ENCODE measurements around the gene DONSON.
A peak's percentile ranks its signal among the peaks of the same experiment; 100 is the strongest.
"Not testable (repeated sequence)": the region's sequence is repeated elsewhere in the genome, so short reads cannot be mapped to it uniquely, and the experiment has no call there.

The DONSON gene, protein sequence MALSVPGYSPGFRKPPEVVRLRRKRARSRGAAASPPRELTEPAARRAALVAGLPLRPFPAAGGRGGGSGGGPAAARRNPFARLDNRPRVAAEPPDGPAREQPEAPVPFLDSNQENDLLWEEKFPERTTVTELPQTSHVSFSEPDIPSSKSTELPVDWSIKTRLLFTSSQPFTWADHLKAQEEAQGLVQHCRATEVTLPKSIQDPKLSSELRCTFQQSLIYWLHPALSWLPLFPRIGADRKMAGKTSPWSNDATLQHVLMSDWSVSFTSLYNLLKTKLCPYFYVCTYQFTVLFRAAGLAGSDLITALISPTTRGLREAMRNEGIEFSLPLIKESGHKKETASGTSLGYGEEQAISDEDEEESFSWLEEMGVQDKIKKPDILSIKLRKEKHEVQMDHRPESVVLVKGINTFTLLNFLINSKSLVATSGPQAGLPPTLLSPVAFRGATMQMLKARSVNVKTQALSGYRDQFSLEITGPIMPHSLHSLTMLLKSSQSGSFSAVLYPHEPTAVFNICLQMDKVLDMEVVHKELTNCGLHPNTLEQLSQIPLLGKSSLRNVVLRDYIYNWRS

DNA sequence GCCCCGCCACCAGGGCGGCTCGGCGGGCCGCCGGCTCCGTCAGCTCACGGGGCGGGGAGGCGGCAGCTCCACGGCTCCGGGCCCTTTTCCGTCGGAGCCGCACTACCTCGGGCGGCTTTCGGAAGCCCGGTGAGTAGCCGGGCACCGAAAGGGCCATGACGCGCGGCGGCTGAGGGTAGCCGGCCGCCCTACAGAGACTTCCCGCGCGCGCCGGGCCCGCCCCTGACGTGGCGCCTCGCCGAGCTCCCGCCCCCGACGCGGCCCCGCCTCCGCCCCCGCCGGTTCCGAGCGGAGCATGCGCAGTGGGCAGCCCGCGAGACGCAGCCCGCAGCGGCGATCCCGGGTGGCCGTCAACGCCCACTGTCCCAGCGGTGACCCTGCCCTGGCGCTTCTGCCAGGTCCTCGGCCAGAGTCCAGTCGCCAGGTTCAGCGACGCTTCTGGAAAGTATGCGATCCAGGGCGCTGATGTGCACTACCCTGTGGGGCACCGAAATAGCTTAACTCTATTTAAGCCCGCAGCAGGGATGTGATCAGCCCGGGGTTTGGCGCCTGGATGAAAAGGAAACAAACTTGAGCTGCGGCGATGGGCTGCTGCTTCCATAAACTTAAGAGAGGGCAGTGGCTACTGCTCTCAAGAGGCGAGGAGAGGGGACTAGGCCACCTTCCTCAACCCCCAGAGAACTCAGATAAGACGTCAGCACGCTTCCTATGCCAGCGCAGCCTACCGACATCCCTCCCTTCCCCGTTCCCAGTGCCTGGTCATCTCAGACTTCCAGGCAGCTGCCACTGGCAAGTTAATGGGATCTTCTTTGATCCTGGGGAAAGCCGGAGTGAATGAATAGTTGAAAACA, at the start of gene DONSON:
Gene DONSON (minus strand): TSS at position 200 of the 851 bp plus-strand sequence. CDS start 43 bp downstream, at position 157.
- peak; percentile 79 for DNase-seq (ENCODE audit: low read depth, low spot score)

DNA sequence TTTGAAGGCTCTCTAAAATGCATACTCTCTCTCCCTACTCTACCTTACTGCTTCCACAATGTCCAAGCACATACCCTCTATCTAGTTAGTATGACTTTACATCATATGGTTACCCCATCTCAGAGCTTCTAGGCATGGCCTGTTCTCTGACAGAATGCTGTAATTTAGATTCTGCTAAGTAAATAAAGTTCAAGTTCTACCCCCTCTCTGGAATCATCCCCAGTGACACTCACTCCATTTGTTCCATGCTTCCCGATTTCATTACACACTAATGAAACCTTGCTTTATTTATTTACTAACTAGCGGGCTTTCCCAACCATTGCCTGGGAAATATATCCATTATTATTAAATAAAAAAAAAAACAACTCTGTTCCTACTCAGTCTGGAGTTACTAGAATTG, 45.8 kb upstream of the DONSON start:
- no peak for DNase-seq (ENCODE audit: low read depth, low spot score)

DNA sequence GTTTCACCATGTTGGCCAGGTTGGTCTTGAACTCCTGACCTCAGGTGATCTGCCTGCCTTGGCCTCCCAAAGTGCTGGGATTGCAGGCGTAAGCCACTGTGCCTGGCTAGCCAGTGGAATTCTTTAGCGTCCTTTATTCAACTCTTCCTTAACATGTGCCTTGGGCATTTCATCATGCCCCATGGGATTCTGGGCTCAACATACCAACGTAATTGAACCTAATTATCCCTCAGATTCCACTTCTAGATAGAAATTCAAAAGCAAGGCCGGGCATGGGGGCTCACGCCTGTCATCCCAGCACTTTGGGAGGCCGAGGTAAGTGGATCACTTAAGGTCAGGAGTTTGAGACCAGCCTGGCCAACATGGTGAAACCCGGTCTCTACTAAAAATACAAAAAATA, 37.7 kb upstream of the DONSON start:
- not testable (repeated sequence) for DNase-seq (ENCODE audit: low read depth, low spot score)

DNA sequence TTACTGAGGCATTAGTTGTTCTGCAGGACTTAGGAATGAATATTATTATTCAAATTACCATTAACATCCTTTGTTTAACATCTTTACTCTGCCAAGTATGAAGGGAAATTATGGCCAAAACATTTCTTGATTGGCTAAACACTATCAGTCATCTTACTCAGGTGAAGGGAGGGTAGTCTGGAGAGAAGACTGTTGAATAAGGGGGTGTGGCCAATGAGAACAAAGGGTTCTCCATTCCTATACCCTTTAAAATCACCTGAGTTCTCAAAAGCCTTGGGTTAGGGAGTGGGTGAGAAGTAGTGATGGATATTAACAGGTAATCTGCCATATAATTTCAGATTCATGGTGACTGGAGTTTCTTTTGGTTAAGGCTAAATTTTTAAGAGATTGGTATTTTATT, 33.8 kb upstream of the DONSON start:
- DNase-seq (ENCODE audit: low read depth, low spot score): no peak

DNA sequence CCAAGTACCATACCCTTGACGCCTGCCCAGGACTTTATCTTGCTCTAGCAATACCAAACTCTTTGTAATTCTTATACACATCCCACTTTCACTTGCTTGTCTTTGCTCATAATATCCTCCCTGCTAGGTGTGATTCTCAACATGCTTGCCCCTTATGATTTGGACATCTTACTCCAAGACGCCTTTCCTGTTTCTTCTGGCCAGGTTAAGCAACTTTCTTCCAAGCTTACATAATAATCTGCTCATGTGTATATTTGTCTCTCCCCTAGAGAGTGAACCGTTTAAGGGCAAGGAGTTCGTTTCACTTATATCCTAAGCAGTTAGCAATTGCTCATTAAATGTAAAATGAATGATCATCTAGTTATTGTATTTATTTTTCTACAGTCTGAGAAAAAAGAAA, 31.2 kb upstream of the DONSON start:
- no peak for DNase-seq (ENCODE audit: low read depth, low spot score)

DNA sequence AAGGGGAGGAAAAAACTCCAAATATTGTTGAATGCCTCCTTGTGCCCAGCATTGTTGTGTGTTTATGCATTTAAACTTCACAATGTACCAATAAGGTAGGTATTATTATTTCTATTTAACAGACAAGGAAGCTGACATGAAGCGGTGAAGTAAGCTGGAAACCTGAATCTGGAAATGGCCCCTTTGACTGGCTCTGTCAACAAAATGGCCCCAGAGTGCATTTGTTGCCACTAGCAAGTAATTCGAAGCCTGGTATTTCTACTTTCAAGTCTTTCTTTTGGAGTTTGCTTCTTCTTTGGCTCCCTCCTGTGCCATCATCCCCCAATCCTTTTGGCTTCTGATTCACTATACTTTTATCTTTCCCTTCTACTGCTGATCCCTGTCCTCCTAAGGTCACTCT, 29.9 kb upstream of the DONSON start:
- DNase-seq (ENCODE audit: low read depth, low spot score): no peak

DNA sequence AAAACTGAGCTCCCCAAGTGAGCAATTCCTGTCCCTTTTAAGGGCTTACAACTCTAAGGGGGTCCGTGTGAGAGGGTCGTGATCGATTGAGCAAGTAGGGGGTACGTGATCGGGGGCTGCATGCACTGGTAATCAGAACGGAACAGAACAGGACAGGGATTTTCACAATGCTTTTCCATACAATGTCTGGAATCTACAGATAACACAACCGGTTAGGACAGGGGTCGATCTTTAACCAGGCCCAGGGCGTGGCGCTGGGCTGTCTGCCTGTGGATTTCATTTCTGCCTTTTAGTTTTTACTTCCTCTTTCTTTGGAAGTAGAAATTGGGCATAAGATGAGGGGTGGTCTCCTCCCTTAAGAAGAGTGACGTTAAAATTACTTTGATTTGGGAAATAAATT, 29.1 kb upstream of the DONSON start:
- not testable (repeated sequence) for DNase-seq (ENCODE audit: low read depth, low spot score)

DNA sequence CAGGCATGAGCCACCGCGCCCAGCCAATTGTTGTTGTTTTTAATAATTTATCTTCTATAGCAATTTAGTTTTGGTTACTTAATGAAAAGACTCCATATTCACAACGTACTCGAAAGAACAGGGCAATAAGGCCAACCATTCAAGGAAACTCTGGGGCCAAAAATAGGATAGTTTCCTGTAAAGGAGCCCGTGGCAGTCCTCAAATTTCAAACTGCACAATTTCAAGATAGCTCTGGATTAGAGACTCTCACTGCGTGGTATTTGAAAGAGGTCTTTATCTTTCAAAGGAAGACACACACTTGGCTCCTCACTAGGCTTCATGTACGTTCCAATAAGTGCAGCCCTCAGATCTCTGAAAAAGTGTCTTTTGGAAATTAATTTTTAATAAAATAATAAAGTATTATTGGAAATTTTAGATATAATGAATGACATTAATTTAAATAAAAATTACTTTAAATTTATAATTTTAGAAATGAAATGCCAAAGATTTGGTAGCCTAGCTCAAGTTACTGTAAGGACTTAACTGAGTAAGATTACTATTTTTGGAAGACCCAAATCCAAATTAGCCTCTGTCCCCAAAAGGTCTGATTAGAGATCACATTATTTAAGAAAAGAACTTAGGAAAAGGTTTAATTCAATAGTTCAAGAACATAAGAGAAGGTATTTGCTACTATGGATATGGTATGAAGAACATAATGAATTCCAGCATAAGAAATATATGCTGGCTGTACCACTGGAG, 22.7 kb upstream of the DONSON start:
- no peak for DNase-seq (ENCODE audit: low read depth, low spot score)

DNA sequence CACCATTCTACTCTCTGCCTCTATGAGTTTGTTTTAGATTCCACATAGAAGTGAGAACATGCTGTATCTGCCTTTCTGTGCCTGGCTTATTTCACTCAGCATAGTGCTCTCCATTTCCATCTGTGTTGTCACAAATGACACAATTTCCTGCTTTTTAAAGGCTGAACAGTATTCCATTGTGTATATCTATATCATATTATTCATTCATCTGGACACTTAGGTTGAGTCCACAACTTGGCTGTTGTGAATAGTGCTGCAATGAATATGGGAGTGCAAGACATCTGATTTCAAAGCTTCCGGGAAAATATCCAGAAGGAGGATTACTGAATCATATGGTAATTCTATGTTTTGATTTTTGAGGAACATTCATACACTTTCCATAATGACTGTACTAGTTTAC, 20.1 kb upstream of the DONSON start:
- DNase-seq (ENCODE audit: low read depth, low spot score): no peak

DNA sequence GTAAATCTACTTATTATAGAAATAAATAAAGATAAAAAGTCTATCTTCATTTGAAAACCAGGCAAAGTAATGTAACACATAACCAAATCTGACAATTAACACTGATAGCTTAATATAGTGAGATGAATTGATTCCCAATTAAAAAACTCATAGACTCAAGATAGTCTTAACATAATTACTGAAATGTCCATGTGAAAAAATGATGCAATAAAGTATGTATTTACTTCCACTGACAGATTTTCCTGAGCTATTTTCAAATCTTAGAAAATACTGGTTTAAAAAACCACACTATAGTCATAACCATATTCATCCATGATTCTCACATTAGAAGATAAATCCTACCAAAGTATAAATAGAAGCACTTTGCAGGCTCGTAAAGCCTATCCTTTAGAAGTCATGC, 9.6 kb upstream of the DONSON start:
- no peak for DNase-seq (ENCODE audit: low read depth, low spot score)

DNA sequence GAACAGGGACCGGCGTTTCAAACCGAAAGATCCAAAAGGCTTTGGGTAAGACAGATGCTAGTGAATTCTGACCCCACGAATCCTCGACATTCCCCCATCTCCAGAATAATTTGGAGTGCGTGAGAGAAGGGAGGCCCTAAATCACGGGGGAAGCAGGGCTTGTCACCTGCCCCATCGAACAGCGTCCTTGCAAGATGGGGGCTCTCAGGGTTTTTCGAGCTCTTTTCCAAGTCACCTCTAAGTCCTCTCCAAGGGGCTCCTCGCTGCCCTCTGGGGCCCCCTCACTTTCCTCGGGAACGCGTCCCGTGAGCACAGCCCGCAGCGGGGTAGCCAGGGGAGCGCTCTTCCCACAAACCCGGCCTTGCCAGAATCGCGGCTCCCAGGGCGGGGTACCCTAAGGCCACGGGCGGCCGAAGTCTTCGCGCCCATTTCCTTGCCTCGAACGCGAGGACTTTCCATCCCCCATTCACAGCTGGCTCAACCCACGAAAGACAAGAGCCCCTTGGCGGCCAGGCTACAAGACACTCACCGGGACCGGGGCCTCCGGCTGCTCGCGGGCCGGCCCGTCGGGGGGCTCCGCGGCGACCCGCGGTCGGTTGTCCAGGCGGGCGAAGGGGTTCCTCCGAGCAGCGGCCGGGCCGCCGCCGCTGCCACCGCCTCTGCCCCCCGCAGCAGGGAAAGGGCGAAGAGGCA, 546 bp downstream of the DONSON start:
- DNase-seq (ENCODE audit: low read depth, low spot score): no peak

DNA sequence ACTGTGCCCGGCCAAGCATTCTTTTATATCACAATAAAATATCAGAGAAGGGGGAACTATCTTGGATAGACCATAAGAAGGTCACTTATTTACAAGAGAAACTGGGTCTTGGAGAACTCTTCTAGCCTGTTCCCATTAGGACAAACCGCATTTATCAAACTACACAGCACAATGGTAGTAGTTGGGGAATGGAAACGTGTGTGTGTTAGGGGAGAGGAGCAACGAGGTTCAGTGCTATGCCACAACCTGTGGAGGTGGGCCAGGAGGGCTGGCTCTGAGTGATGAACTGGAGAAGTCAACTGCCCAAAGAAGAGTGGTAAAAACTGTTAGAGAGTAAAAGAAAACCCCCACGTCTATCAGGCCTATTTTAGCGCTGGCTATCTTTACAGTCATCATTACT, 1.6 kb downstream of the DONSON start:
- DNase-seq (ENCODE audit: low read depth, low spot score): no peak

DNA sequence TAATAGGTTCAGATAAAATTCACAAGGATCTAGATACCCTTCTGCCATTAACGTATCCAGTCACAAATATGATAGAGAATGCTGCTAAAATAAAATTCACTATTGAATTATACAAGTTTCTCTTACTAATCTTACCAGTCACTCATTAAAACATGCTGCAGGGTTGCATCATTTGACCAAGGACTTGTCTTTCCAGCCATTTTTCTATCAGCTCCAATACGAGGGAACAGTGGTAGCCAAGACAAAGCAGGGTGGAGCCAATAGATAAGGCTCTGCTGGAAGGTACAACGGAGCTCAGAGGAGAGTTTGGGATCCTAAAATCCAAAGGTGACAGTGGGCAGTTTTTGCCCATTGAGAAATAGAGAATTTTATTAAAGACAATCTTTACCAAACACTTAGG, 4.0 kb downstream of the DONSON start:
- DNase-seq (ENCODE audit: low read depth, low spot score): no peak

DNA sequence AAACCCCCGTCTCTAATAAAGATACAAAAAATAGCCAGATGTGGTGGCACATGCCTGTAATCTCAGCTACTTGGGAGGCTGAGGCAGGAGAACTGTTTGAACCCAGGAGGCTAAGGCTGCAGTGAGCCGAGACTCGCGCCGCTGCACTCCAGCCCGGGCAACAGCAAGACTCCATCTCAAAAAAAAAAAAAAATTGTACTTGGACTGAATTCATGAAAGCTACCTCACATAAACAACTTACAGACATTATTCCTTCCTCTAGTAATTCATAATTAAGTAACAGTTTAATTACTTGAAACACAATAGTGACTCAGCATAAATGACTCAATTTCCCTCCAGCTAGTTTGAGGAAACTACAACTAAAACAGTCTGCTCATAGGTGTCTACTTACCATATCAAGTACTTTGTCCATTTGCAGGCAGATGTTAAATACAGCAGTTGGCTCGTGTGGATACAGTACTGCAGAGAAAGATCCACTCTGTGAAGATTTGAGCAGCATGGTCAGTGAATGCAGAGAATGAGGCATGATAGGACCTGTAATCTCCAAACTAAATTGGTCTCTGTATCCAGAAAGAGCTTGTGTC, 9.4 kb downstream of the DONSON start:
- DNase-seq (ENCODE audit: low read depth, low spot score): no peak

DNA sequence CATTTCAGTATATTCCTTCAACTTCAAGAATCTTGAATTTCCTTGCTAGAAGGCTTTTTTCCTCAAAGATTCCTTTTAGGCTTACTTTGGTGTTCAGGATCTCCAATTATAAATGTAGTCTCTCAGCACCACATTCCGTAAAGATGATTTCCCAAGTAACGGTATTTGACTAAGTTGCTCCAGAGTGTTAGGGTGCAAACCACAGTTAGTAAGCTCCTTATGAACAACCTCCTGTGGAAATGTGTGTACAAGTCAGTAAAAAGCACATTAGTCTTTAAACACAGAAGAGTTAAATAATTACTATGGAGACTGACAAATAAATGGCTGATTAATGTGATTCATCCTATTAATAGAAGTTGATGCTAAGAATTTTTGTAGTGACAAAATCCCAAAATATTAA, 10.3 kb downstream of the DONSON start:
- DNase-seq (ENCODE audit: low read depth, low spot score): no peak

DNA sequence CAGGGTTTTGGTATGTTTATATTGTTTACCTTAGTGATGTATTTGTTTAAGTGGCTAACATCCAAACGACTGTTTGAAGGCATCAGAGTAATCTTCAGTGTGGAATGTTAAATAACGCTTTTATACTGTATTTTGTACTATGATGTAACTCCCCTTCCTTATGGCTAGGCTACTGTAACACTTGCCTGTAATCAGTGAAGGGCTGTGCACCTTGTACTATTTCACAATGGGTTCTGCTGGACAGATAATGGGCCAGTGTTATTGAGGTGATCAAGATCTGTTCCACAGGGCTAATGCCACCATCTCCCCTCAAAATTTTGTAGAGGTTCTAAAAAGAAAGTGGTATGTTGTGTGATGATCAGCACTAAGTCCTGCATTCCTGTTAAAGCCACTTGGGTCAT, 11.7 kb downstream of the DONSON start:
- not testable (repeated sequence) for DNase-seq (ENCODE audit: low read depth, low spot score)

DNA sequence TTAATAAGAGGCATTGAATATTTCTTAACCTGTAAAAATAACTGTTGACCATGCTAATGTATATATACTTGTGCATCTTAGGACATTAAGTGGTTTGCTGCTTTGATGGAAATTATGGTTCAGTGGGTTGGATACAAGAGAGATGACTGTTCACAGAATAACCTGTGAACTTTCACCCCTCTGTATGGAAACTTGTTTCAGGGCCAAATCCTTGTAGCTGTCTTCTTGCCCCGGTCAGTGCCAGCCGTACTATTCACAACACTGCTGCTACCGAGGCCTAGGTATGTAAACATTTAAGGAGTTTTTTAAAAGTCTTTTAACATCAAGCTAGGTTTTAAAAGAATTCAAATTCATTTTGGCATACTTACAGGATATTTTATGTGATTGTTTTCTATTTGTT, 16.1 kb downstream of the DONSON start:
- DNase-seq (ENCODE audit: low read depth, low spot score): no peak

DNA sequence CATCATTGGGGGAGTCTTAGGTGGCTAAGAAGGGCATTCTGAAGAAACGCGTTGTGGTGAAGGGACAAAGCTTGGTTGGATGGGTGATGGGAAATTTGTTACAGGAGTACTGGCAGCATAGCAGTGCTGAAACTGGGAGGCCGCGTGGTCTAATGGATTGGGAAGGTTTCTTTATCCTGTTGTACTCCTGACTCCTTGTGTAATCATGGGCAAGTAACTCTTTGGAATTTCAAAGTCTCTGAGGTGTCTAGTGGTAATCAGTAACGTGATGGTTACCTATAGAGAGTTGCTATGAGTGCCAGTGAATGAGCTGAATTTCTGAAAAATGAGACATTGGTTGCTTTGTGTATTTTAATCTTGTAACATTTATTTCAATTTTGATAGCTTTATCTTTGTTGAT, 18.5 kb downstream of the DONSON start:
- no peak for DNase-seq (ENCODE audit: low read depth, low spot score)

DNA sequence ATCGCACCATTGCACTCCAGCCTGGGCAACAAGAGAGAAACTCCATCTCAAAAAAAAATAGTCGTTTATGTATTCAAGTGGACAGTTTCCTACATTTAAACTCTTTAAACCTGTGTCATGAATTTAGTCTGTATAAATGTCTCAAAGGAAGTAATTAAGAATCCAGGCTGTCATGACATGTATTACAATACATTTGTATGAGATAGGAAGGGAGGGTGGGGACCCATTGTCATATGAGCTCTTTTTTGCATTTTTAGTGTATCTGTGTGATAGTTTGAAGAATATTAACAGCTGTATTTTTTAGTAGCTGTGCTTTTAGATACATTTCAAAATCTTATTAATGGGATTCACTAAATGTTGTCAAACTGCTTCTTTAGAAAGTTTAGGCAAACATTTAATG, 20.0 kb downstream of the DONSON start:
- DNase-seq (ENCODE audit: low read depth, low spot score): no peak

DNA sequence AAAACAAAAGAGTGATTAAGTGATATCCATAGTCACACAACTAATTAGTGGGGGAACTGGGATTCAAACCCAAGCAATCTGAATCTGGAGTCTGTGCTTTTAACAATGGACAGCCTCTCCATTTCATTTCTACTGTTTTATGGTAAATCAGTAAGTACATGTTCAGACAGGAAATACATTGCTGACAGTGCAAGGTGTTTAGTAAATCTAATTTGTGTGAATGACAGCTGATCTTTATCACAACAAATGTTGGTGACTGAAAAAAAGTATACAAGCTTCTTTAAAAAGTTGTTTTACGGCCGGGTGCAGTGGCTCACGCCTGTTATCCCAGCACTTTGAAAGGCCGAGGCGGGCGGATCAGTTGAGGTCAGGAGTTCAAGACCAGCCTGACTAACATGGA, 20.6 kb downstream of the DONSON start:
- DNase-seq (ENCODE audit: low read depth, low spot score): no peak

DNA sequence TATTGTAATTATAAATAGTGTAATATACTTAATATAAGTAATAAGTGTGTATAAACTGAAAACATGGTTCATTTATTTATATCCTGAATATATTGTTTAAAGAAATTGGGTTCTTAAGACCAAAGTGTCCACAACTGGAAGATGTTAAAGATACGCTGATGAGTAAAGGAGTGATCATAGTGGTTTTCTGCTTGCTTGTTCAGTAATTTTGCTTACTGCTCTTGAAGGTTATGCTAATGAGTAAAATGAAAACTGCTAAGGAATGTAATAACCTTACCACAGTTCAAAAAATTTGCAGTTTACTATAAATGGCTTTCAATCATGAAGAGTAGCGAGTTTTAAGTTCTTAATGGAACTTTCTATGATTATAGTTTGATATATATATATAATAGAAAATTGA, 22.0 kb downstream of the DONSON start:
- DNase-seq (ENCODE audit: low read depth, low spot score): no peak
